GM21526 (cell line): ENCODE results near the gene FAM228A.
"Not testable (repeated sequence)": the region's sequence is repeated elsewhere in the genome, so short reads cannot be mapped to it uniquely, and the experiment has no call there.

Experiments used
- ATAC-seq: cut with Tn5 transposase; IDR thresholded peaks from one replicate; pipeline ENCODE4 v1.9.1; 2021; ENCODE audit warnings: moderate library complexity; ENCODE audit not compliant: unreplicated experiment, low FRiP score

Gene FAM228A

GRCh38 chr2:24174851-24175277 is at the start of gene FAM228A:
FAM228A (plus strand) TSS chr2:24175053; CDS start chr2:24175481, 428 bp downstream.
- ATAC-seq = no peak

DNA sequence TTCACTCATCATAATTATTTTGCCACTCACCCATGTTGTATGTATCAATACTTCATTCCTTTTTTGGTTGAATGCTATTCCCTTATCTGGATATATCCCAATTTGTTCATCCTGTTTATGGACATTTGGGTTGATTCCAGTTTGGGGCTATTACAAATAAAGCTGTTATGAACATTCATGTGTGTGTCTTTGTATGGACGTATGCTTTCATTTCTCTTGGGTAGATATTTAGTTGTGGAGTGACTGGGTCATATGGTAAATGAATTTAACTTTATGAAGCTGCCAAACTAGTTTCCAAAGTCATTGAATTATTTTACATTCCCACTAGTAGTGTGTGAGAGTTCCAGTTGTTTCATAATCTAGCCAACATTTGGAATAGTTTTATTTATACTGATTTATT is 48.9 kb upstream of the FAM228A start:
- ATAC-seq = no peak

DNA sequence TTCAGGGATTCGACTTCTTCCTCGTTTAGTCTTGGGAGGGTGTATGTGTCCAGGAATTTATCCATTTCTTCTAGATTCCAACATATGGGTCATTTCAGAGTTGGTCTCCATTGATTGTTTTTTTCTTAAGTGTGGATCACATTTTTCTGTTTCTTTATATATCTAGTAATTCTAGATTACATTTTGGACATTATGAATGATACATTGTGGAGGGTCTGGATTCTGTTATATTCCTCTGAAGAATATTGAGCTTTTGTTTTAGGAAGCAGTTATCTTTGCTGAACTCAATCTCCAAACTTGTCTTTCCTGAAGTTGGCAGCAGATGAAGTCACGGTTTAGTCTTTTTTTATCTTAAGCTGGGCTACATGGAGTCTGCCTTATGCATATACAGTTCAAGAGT is 42.3 kb upstream of the FAM228A start:
- ATAC-seq = no peak

GRCh38 chr2:24140305-24140704 is 34.5 kb upstream of the FAM228A start:
- ATAC-seq = not testable (repeated sequence)

DNA sequence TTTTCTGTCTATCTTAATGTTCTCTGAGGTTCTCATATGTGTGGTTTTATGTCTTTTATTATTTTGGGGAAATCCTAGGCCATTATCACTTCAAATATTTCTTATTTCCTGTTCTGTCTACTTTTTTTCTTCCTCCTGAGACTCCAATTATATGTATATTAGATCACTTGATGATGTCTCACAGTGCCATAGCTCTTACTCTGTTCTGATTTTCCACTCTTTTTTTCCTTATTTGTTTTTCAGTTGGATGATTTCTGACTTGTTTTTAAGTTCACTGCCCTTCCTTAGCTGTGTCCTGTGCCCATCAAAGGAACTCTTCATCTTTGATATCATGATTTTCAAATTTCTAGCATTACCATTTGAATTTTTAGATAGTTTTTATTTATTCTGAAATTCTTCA is 27.5 kb upstream of the FAM228A start:
- ATAC-seq = no peak

DNA sequence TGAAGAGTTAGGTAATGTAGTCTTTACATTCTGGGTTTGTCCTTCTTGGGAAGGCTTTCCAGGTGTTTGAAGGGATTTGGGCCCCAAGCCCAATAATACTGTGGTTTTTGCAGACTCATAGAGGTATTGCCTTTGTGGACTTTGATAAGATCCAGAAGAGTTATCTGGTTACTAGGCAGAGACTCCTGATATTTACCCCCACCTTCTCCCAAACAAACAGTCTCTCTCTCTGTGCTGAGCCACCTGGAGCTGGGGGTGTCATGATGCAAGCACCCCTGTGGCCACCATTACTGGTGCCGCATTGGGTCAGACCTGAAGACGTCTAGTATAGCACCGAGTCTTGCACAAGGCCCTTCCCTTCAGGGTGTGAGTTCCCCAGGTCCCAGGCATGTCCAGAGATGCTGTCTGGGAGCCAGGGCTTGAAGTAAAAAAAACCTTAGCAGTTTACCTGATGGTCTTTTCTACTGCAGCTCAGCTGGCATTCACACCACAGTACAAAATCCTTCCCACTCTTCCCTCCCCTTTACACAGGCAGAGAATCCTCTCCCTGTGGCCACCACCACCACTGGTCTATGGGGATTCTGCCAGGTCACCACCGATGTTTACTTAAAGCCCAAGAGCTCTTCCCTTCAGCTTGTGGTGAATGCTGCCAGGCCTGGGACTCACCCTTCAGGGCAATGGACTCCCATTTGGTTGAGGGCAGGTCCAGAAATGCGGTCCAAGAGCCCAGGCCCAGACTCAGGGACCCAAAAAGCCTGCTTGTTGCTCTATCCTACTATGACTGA is 22.2 kb upstream of the FAM228A start:
- ATAC-seq = no peak

GRCh38 chr2:24153478-24153877 is 21.4 kb upstream of the FAM228A start:
- no peak for ATAC-seq

DNA sequence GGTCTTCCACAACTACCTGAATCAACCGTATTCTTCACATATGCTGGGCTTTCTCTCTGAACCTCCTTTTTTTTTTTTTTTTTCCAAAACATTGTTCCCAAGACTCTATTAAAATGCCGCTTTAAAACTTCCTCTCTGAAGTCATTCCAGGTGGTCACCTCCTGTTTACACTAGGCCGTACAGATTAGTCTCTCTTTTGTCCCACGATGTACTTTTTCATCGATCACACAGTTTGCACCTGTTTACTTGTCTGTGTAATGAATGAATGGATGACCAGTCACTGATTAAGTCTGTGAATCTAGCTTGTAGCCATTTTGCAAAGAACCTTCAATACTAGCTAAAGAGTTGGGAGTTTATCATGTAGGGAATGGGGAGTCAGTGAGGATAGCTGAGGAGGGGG is 16.7 kb upstream of the FAM228A start:
- ATAC-seq = no peak

DNA sequence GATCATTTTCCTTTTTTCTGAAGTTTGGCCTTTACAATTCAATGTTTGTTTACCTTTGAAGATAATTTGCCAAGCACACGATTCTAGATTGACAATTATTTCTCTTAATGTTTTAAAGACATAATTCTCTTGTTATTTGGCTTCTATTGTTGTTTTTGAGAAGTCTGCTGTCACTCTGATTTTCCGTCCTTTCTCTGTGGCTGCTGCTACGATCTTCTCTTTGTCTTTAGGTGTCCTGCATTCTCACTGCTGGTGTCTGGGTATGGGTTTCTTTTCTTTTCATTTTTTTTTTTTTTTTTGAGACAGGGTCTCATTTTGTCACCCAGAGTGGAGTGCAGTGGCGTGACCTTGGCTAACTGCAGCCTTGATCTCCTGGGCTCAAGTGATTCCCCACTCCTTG is 15.1 kb upstream of the FAM228A start:
- no peak for ATAC-seq

- no peak for ATAC-seq
Observed at GRCh38 chr2:24160761-24161160, 14.1 kb upstream of the FAM228A start.

DNA sequence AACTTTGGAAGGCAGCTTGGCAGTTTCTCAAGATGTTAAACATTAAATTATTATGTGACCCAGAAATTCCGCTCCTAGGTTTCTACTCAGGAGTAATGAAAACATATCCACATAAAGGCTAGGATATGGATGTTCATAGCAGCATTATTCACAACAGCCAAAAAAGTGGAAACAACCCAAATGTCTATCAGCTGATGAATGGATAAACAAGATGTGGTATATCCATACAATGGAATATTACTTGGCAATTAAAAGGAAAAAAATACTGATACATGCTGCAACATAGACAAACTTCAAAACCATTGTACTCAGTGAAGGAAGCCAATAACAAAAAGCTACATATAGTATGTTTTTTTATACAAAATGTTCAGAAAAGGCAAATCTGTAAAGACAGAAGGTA is 12.4 kb upstream of the FAM228A start:
- no peak for ATAC-seq

- no peak for ATAC-seq
Observed at GRCh38 chr2:24163186-24163585, 11.7 kb upstream of the FAM228A start.

DNA sequence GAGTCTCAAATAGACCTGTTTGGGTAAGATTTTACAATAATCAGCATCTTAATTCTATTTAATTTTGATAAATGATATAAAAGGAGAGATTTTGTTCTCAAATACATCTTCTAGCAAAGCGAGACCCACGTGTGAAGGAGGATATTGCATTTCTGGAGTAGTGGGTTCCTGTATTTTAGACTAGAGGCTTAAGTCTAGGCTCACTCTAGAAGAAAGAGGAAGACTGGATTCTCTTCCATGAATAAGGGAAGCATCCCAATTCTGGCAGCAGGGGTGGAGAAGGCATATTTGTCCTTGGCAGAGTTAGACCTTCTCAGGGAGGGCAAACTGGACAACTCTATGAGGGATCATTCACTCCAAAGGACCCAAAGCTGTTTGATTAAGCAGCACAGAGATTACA is 11.3 kb upstream of the FAM228A start:
- no peak for ATAC-seq

- peak; percentile 66 for ATAC-seq
Observed at GRCh38 chr2:24164416-24164973, 10.4 kb upstream of the FAM228A start.

DNA sequence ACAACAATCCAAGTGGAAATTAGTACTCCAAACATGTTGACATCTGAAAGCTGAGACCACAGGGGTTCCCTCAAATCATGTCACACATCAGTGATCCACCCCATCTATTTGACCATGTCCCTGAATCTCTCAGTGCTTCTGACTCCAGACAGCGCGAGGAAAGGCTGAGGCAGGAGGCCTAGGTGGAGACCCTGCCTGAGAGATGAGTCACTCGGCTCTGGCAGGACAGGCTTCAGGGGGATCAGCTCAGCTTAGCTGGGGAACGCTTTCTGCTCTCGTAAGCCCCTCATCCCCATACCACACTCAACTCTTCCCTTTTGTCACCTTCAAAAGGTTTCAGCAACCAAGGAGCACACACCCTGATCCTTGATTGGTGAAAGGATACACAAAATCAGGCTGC is 5.8 kb upstream of the FAM228A start:
- ATAC-seq = no peak

- ATAC-seq = no peak
Observed at GRCh38 chr2:24175631-24176187, 856 bp downstream of the FAM228A start.

- no peak for ATAC-seq
Observed at GRCh38 chr2:24176326-24176725, 1.5 kb downstream of the FAM228A start.

DNA sequence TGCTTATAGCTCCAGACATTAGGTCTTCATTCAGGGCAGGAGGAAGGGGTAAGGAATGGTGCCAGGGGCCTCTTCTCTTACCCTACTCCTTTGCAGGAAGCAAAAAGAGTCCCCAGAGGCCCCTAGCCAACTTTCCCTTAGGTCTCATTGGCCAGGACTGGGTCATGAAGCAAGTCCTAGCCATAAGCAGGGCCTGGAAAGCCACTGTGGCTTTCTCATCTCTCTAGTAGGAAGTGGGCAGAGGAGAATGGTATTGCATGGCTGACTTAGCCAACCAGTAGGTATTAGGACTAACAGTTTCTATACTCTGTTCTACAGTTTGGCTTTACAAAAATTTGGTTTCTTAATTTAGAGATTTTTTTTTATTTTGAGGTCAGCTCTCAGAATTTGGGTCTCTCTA is 4.8 kb downstream of the FAM228A start:
- ATAC-seq = no peak

GRCh38 chr2:24181849-24182248 is 7.0 kb downstream of the FAM228A start:
- ATAC-seq = no peak

DNA sequence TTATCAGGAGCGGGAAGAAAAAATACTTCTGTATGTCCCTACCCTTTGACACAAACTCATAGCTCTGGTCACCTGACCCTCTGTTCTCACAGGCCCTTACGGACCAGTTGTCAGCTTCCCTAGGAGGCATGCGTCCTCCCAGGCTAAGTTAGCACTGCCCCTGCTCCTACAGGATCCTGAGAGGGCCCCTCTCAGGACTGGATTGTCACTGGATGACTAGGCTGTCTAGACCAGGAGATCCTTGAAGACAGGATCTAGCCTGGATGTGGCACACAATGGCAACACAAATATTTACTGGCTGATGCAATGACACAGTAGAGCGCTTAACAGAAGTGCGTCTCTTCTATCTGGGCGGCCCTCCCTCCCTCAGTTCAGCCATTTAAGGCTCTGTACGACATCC is 7.7 kb downstream of the FAM228A start:
- no peak for ATAC-seq

DNA sequence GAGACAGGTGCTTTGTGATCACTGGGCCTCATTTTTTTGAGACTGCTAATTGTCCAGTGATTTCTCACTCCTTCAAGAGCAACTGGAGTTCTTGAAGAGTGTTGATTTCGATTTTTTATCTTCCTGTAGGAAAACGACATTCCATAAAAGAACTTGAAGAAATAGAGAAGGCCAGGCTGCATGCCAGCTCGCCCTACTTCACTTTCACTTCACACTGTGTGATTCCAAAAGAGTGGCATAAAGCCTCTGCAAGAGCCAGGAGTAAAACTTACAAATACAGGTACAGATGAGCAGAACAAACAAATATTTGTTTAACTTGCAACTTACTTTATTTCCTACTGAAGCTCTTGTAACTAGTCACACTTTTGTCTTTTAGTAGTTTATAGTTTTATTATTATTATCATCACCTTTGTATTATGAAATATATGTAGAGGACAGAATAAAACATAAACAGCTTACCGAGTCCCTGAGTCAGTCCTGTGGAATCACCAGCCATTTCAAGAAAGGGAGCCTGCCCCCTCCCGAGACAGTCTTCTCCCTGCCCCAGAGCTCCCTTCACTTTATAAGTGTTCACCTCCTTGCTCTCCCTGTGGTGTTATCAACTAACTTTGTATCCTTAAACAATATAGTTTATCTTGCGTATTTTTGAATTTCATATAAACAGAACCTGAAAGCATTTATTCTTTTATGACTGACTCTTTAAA is 8.7 kb downstream of the FAM228A start:
- no peak for ATAC-seq
